Ovary (tissue), 9 donors: ENCODE data around the gene RPN1. TPM values are rescaled to one million over a fixed set of nuclear protein-coding genes. Genes with fewer than 3 reads are reported as not detected.

Source experiments
- DNase-seq, 5 donors: peaks; one replicate each; pipeline ENCODE4 v3.0.0-alpha.2; 2019 to 2020
- H3K27ac ChIP-seq, 2 donors: fragments of 200-600 bp; one replicate each; pipeline versions ENCODE4 v1.5.1 to v1.8.0; 2019 to 2022
- H3K27me3 ChIP-seq: fragments of 200-600 bp; one replicate; pipeline ENCODE4 v1.8.0; 2022
- H3K36me3 ChIP-seq: fragments of 200-600 bp; sonication (generic); one replicate; pipeline ENCODE4 v1.5.1; 2019
- H3K4me1 ChIP-seq: one replicate; pipeline ENCODE4 v1.8.1; 2013; ENCODE audit warnings: mild to moderate bottlenecking, moderate library complexity; ENCODE audit not compliant: insufficient read depth
- H3K4me3 ChIP-seq: fragments of 200-600 bp; sonication (generic); one replicate; pipeline ENCODE4 v1.5.1; 2017
- H3K9me3 ChIP-seq, 2 donors: fragments of 200-600 bp in 1 of 2; sonication (generic) in 1 of 2; one replicate each; pipeline versions ENCODE4 v1.5.1 to v1.8.1; 2013 to 2019; ENCODE audit warnings: mild to moderate bottlenecking in 1 of 2, moderate library complexity in 1 of 2
- EP300 ChIP-seq: sonication (generic); formaldehyde crosslinking; IDR thresholded peaks from one replicate; pipeline ENCODE4 v1.6.1; 2017; ENCODE audit warnings: antibody characterized with exemption
- POLR2A ChIP-seq: fragments of 450-650 bp; IDR thresholded peaks from one replicate; pipeline ENCODE4 v1.6.1; 2017; ENCODE audit warnings: antibody characterized with exemption, mild to moderate bottlenecking, moderate library complexity
- WGBS, 3 donors: extraction: QIAGEN DNeasy Blood & Tissue Kit in 1 of 3; methylation state at CpG; one replicate each; pipeline versions ENCODE4 v1.1.5 to v1.1.7; 2013 to 2017; 5-methylcytosine and 5-hydroxymethylcytosine counted together
- intact Hi-C, 4 donors: fragments of 100-400 bp; cut with DNase I; formaldehyde crosslinking; loops; one replicate each; pipeline versions ENCODE4 v1.11.0 to v1.15.1; 2022 to 2023
- polyA plus RNA-seq, 2 donors: library from polyadenylated mRNA; stranded (reverse); fragments of 200-250 nt in 1 of 2; fragments of 350-450 nt in 1 of 2; fragmentation: Illumina TruSeq in 1 of 2; extraction: RNeasy Lipid Tissue Mini Kit (QIAGEN cat#74804) in 1 of 2; gene quantifications; one replicate each; pipeline ENCODE4 v1.2.3, GENCODE V29; 2013 to 2014
- total RNA-seq, 7 donors: library from RNA; depleted of rRNA in 2 of 7; stranded (reverse); fragments of >200 nt in 2 of 7; fragmentation: NEBNext Ultra II Directional in 3 of 7; extraction: Animal tissue kit (Norgen Biotek cat#: 25700) in 3 of 7; gene quantifications; one replicate each; pipeline versions ENCODE4 v1.1.0 to v1.2.4, GENCODE V29; 2016 to 2023
- TF ChIP-seq, protein P1 (sequence below), 3 donors: fragments of 450-650 bp in 2 of 3; fragments of 200-600 bp in 1 of 3; IDR thresholded peaks; one replicate each; pipeline versions ENCODE4 v1.5.1 to v1.8.0; 2016 to 2022; ENCODE audit warnings: antibody characterized with exemption in 3 of 3, mild to moderate bottlenecking in 1 of 3
- donor health status: DM: no; HTN: no; CAD: no; lungs with moderate emphysema.
- donor health status: DM: no; HTN: no; CAD: no.
- donor health status: Bipolar disorder and iron deficiency.
- donor health status: DM: yes; HTN: yes; CAD: no.
- donor health status: DM: no; HTN: no; CAD: no.
- donor health status: DM: yes; HTN: yes; CAD: no.

Gene RPN1
- total and polyA plus RNA-seq, 9 donors = 119 to 237 (median 134) TPM

DNA sequence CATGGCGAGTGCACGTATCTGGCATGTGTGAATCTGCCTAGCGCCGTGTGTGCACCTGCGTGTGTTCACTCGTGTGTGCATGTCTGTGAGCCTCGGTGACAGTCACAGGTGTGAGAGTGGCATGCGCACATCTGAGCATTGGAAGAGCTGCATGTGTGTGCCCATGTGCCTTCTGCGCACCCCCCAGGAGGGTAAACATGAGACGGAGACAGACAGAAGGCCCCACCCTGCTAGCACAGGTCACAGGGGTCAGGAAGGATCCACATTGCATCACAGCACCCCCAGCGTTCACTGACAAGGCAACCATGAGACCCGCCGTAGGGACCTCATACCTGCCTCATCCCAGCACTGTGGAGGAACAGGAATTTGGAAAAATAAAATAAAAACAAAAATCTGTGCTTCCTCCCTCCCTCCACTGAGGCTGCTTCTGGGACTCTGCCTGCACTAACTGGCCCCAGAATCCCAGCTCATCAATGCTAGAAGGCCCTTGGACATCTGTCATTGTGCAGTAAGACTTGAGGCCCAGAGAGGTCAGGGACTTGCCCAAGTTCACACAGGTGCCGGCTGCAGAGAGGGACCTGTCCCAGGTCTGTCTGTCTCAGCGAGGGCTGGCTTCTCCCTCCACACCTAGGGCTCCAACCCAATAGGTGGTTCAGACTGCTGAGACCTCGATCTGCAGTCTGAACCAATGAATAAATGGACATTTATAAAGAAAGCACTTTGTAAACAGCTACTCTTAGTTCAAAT, 37.4 kb downstream of the RPN1 start:
- no peak for DNase-seq
- peaks cover 4% of the 10 kb centered on the region for H3K4me1 ChIP-seq
- H3K9me3 ChIP-seq = no peaks in the 10 kb centered on the region
- no peak overlapping the region for H3K4me3 ChIP-seq
- intact Hi-C loops = no loop called here
- TF ChIP-seq, protein P1, sequence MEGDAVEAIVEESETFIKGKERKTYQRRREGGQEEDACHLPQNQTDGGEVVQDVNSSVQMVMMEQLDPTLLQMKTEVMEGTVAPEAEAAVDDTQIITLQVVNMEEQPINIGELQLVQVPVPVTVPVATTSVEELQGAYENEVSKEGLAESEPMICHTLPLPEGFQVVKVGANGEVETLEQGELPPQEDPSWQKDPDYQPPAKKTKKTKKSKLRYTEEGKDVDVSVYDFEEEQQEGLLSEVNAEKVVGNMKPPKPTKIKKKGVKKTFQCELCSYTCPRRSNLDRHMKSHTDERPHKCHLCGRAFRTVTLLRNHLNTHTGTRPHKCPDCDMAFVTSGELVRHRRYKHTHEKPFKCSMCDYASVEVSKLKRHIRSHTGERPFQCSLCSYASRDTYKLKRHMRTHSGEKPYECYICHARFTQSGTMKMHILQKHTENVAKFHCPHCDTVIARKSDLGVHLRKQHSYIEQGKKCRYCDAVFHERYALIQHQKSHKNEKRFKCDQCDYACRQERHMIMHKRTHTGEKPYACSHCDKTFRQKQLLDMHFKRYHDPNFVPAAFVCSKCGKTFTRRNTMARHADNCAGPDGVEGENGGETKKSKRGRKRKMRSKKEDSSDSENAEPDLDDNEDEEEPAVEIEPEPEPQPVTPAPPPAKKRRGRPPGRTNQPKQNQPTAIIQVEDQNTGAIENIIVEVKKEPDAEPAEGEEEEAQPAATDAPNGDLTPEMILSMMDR (IDR thresholded peaks at IDR 0.05) = no peak
- no peak for TF ChIP-seq EP300
- no peak for TF ChIP-seq POLR2A
- H3K27ac ChIP-seq = no peak overlapping the region
- WGBS, 3 donors = 79 to 85% (median 84%) methylated on average over 16 of the region's 16 CpGs
- H3K27me3 ChIP-seq = no peaks in the 10 kb centered on the region
- no peaks in the 10 kb centered on the region for H3K36me3 ChIP-seq

GRCh38 chr3:128610451-128611070, 40.1 kb downstream of the RPN1 start:
- Histone ChIP-seq H3K4me1 (no peaks in the 10 kb centered on the region), H3K9me3 (no peaks in the 10 kb centered on the region), H3K27ac (no peak overlapping the region), H3K4me3 (no peak overlapping the region), H3K36me3 (no peaks in the 10 kb centered on the region), H3K27me3 (no peaks in the 10 kb centered on the region)
- DNase-seq = no peak
- intact Hi-C loops = no loop called here
- TF ChIP-seq, protein P1 (IDR thresholded peaks at IDR 0.05) = no peak
- TF ChIP-seq EP300 = no peak
- no peak for TF ChIP-seq POLR2A
- 74 to 85% (median 80%) methylated on average over 15 of the region's 15 CpGs for WGBS, 3 donors

- TF ChIP-seq, protein P1 (IDR thresholded peaks at IDR 0.05) = no peak
- H3K4me1 ChIP-seq = no peaks in the 10 kb centered on the region
- DNase-seq = no peak
- H3K9me3 ChIP-seq = no peaks in the 10 kb centered on the region
- no peak overlapping the region for H3K4me3 ChIP-seq
- no peaks in the 10 kb centered on the region for H3K36me3 ChIP-seq
- no peak overlapping the region for H3K27ac ChIP-seq
- WGBS, 3 donors = 76 to 78% (median 77%) methylated on average over 11 of the region's 11 CpGs
- intact Hi-C loops = loop anchor here (2.0 to 10.0 kb wide), 7 partner anchors 174 to 534 kb away; no protein-coding TSS in a partner anchor
- H3K27me3 ChIP-seq = no peaks in the 10 kb centered on the region
These were observed 41.3 kb downstream of the RPN1 start for GRCh38 chr3:128609294-128609693.

- TF ChIP-seq, protein P1 (IDR thresholded peaks at IDR 0.05) = no peak
- TF ChIP-seq POLR2A (no peak), EP300 (no peak)
- Histone ChIP-seq H3K4me3 (peak overlapping the region; percentile 49), H3K27ac (no peak overlapping the region), H3K36me3 (no peaks in the 10 kb centered on the region), H3K27me3 (no peaks in the 10 kb centered on the region), H3K4me1 (no peaks in the 10 kb centered on the region), H3K9me3 (no peaks in the 10 kb centered on the region)
- intact Hi-C loops = loop anchor here (2.0 to 10.0 kb wide), 7 partner anchors 173 to 533 kb away; no protein-coding TSS in a partner anchor
- 51 to 59% (median 53%) methylated on average over 12 of the region's 12 CpGs for WGBS, 3 donors
- no peak for DNase-seq
These were observed 42.9 kb downstream of the RPN1 start for GRCh38 chr3:128607710-128608048.
